RWPE1 (cell line): Measurements from ENCODE around the gene UBE2J1.

Source experiments
- CTCF ChIA-PET: fragments of 350-600 bp; sonication (Branson Sonifier 250); formaldehyde crosslinking; extraction: SDS; loops from one replicate; lab custom pipeline; 2021; lab: Yijun Ruan, JAX
- POLR2A ChIA-PET: fragments of 400-600 bp; formaldehyde crosslinking; extraction: SDS; loops from one replicate; lab custom pipeline; 2020; ENCODE audit warnings: antibody characterized with exemption; ENCODE audit not compliant: low non-redundant PET; lab: Yijun Ruan, JAX
- DNase-seq: peaks from one replicate; pipeline ENCODE4 v3.0.0; 2012; ENCODE audit warnings: low spot score
- H3K27ac ChIP-seq: fragments of 450-650 bp; 2 replicates; pipeline ENCODE4 v1.5.1; 2017
- CTCF ChIP-seq: fragments of 450-650 bp; conservative IDR thresholded peaks from 2 replicates; pipeline ENCODE4 v1.5.1; 2017; ENCODE audit warnings: low read depth, mild to moderate bottlenecking

The UBE2J1 gene

DNA sequence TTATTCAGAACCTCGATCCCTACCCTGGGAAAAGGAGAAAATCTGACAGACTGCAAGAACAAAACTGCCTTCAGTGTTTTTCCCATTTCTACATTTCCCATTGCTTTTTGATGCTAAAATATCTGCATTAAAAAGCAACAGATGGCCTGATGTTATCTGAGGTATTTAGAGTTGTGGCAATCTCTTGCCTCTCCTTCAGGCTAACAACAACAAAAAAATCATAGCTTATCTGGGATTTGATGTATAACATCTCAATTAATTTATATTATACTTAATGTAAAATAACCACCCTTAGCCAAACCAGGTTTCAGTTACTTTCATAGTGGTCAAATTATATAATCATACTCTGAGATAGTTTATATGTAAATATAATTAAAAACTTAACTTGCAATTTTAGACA is 21.6 kb downstream of the UBE2J1 start:
- H3K27ac ChIP-seq: no peak overlapping the region
- CTCF ChIA-PET: interaction anchor here (0.7 kb wide), 1 partner anchor 37 kb away, joined by 3 read pairs; no protein-coding TSS in a partner anchor
- no peak for DNase-seq
- POLR2A ChIA-PET: no interaction called here
- no peak for TF ChIP-seq CTCF

GRCh38 chr6:89328976-89329375 is 23.5 kb downstream of the UBE2J1 start:
- DNase-seq: no peak
- no peak for TF ChIP-seq CTCF
- H3K27ac ChIP-seq: no peak overlapping the region
- ChIA-PET CTCF (interaction anchor here (1.0 kb wide), 1 partner anchor 12 kb away, joined by 6 read pairs; no protein-coding TSS in a partner anchor), POLR2A (no interaction called here)

DNA sequence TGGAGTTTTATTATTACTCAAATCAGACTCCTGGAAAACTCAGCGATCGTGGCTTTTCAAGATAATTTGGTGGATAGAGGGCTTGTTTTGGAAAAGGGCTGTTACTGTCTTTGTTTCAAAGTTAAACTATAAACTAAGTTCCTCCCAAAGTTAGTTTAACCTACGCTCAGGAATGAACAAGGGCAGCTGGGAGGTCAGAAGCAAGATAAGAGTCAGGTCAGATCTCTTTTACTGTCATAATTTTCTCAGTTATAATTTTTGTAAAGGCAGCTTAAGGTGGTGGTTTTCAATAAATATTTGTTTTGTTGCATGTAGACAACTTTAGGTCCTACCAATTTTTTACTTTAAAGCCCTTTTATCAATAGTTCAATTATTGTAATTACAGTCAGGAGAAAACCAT is 28.2 kb downstream of the UBE2J1 start:
- CTCF ChIA-PET: interaction anchor here (0.5 kb wide), 1 partner anchor 136 kb away, joined by 3 read pairs; no protein-coding TSS in a partner anchor
- POLR2A ChIA-PET: no interaction called here
- DNase-seq: no peak
- no peak overlapping the region for H3K27ac ChIP-seq
- TF ChIP-seq CTCF: no peak

- no peak for TF ChIP-seq CTCF
- ChIA-PET POLR2A (no interaction called here), CTCF (no interaction called here)
- no peak overlapping the region for H3K27ac ChIP-seq
- DNase-seq: no peak
These were observed 29.0 kb downstream of the UBE2J1 start for GRCh38 chr6:89323511-89323971.

DNA sequence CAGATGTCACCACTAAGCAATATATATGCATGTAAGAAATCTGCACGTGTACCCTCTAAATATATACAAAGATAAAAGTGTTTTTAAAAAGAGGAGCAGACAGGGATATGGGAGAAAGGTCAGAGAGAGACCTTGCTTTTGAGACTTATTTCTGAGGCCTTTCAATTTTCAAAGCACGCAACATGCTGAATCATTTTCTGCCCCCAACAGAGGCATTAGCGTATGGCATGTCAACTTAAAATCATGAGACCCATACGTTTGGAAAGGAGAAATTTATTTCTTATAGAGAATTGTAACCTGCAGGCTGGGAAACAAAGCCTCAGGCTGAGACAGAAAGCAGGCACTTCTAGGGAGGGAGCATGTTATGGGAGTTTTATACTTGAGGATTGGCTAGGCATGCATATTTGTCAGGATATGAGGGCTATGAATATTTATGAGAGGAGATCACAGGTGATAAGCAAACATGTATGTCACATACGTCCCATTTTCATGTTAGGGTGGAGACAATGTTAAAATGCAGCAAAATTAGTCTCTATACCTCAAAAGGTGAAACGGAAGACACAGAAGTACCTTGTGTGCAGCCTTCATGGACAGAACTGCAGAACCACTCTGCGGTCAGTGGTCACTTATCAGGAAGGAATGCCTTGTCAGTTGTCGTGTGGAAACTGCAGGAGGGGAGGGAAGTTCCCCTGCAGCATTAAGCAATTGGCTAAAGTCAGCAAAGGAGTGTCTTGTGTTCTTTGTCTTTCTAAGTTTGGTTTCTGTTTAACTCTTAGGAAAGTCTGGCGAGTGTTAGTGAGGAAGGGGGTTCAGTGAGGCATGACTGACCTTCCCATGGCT is 31.2 kb downstream of the UBE2J1 start:
- no peak for DNase-seq
- TF ChIP-seq CTCF: no peak
- H3K27ac ChIP-seq: no peak overlapping the region
- ChIA-PET CTCF (no interaction called here), POLR2A (no interaction called here)

- no peak for DNase-seq
- ChIA-PET CTCF (no interaction called here), POLR2A (no interaction called here)
- no peak for TF ChIP-seq CTCF
- no peak overlapping the region for H3K27ac ChIP-seq
These were observed 32.4 kb downstream of the UBE2J1 start for GRCh38 chr6:89320012-89320559.
